ENCODE data around the gene LRP1B.

Gene LRP1B

DNA sequence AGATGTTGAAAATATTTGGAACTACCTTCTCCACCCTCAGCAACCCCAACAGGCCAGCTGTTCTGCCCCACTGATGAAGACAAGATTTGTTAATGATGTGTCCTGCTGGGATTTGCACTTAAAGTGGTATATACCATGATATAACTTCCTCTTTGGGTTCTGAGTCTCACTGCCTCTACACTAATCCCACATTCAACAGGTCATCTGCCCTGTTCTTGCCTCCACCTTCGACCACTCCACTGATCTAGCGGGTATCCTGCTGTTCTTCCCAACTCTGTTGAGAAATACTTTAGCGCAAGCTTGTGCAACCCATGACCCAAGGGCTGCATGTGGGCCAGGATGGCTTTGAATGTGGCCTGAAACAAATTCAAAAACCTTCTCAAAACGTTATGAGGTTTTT lies 72.7 kb downstream of the LRP1B start:
- H3K27ac ChIP-seq = no peak overlapping the region
- TF ChIP-seq, protein P1, sequence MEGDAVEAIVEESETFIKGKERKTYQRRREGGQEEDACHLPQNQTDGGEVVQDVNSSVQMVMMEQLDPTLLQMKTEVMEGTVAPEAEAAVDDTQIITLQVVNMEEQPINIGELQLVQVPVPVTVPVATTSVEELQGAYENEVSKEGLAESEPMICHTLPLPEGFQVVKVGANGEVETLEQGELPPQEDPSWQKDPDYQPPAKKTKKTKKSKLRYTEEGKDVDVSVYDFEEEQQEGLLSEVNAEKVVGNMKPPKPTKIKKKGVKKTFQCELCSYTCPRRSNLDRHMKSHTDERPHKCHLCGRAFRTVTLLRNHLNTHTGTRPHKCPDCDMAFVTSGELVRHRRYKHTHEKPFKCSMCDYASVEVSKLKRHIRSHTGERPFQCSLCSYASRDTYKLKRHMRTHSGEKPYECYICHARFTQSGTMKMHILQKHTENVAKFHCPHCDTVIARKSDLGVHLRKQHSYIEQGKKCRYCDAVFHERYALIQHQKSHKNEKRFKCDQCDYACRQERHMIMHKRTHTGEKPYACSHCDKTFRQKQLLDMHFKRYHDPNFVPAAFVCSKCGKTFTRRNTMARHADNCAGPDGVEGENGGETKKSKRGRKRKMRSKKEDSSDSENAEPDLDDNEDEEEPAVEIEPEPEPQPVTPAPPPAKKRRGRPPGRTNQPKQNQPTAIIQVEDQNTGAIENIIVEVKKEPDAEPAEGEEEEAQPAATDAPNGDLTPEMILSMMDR (conservative IDR thresholded peaks at IDR 0.05) = no peak

DNA sequence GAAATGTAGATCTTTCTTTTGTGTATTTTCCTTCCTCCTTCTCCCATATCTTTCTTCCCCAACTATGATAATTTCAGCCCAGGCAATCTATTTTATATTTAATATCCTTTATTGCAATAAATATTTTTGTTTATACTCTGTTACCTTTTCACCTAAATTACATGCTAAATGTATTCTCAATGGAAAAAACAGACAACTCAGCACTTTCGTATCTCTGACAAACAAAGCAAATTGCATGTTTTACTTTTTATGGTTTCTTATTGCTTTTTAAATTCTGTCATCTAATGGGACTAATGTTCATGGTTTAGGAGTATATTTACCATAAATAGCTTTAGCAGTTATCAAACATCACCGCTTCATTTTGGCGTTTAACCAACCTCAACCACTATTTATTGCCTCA lies 74.0 kb downstream of the LRP1B start:
- TF ChIP-seq, protein P1 (conservative IDR thresholded peaks at IDR 0.05) = no peak
- no peak overlapping the region for H3K27ac ChIP-seq

DNA sequence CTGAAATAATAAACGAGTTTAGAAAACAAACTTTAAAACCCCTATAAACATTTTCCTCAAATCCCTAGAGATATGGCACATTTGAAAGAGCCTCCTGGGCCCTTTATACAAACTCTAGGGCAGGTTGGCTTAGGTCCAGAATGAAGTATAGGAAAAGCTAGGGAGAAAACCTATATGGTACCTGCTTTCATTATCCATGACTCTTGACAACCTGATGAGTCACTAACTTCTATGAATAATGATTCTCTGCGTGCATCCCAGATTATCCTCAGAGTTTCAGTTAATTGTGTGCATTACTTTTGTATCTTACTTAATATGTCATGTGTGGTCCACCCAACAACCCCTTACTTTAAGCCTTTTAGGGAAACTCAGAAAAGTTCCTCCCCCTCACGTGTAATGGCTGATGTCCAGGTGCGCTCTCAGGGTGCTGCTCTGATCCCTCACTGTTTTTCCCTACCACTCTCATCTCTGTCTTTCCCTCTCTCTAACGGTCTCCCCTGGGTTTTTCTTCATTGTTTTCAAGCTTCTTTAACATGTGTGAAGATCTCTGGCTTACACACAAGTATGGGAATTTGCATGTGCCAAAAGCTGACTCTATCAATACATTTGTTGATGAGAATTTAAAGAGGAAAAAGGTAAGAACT lies 78.5 kb downstream of the LRP1B start:
- no peak overlapping the region for H3K27ac ChIP-seq

DNA sequence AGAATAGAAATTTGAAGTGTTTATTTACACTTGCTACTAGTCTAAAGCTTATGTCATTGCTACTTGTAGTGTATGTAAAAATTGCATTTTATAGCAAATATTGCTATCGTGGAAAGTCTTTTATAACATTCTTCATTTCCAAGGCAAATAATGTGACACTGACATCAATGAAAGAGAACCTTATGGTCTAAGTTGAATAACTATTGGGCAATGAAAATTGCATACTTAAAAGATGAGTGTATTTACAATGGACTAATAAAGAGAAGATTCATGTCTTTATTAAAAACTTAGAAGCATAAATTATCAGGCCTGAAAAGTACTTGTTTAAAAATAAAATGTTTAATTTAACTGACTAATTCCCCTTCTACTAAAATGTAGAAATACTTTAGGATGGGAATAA lies 82.2 kb downstream of the LRP1B start:
- TF ChIP-seq, protein P1 (conservative IDR thresholded peaks at IDR 0.05) = no peak
- no peak overlapping the region for H3K27ac ChIP-seq

More for the DNA sequence above, 78.5 kb downstream of the LRP1B start:
- TF ChIP-seq, protein P1 (conservative IDR thresholded peaks at IDR 0.05) = no peak

DNA sequence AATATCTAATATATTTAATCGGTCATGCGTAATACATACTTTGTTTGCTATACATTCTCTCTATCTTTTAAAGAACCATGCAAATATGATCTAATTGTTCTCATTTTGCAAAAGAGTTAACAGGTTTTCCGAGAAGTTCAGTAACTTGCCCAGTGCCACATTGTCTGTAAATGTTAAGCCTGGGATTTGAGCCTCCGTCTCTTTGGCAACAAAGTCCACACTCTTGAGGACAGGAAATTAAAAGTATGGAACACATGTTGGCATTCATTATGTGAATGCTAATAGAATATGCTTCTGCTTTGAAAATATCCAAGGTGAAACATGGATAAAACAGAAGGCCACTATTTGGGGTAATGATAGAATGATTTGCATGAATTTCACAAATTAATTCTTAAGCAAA lies 85.2 kb downstream of the LRP1B start:
- H3K27ac ChIP-seq = no peak overlapping the region
- TF ChIP-seq, protein P1 (conservative IDR thresholded peaks at IDR 0.05) = no peak

DNA sequence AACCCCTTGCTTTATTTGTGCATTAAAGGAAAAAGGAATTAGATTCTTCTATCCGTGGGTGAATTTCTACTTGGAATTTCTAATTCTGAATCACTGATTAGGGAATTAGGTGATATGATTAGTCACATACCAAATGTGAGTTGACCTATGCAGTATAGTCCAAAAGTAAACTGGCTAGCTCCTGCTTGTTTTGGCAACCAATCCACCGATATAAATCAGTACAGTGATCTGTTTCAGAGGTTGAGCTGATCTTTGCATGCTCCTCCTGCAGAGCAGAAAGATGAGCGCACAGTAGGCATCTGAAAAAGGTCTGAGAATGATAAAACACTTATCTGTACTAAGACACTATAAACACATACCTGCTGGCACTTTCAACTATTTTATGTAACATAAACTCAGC lies 86.6 kb downstream of the LRP1B start:
- TF ChIP-seq, protein P1 (conservative IDR thresholded peaks at IDR 0.05) = no peak
- H3K27ac ChIP-seq = no peak overlapping the region

DNA sequence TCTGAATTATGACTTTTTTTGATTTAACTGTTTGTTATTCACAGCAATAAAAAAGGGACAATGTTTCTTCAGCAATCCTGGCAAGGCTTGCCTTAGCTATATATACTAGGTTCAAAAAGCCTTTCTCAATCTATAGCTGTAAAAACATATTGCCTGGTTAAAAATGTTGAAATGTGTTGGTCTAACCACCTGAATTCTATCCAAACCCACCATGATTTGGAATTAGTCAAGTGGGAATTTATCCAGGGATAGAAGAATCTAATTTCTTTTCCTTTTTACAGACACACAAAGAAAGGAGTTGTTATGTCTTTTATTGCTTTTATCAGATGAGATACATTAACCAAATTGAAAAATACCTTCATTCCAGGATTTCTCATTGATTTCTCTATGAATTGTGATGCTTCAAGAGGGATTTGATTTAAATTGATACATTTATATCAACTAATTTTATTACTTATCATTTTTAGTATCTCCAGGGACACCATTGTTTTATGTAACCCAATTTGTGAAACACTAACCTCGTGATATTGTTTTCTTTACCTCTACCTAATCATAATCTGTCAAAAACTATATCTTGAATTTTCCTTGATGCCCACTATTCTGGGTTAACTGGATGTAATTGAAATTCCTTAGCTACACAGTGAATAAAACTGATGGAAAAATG lies 88.1 kb downstream of the LRP1B start:
- TF ChIP-seq, protein P1 (conservative IDR thresholded peaks at IDR 0.05) = no peak
- H3K27ac ChIP-seq = no peak overlapping the region
